ENCODE data around the gene PTMS. TPM values are rescaled to one million over a fixed set of nuclear protein-coding genes. Genes with fewer than 3 reads are reported as not detected.

Gene PTMS
- total and polyA plus RNA-seq, 2 donors from 2014 or later: 269 to 590 TPM

- Histone ChIP-seq H3K27me3 (ENCODE audit: control insufficient read depth, insufficient read depth, low read length) (no peaks in the 10 kb centered on the region), H3K4me3 (ENCODE audit: low read length in 3 of 3) (no peak overlapping the region), H3K27ac (ENCODE audit: low read depth in 2 of 2, low read length in 2 of 2) (no peak overlapping the region), H3K36me3 (ENCODE audit: control insufficient read depth in 2 of 3, insufficient read depth in 3 of 3, low read length in 3 of 3) (no peaks in the 10 kb centered on the region), H3K9me3 (ENCODE audit: control insufficient read depth in 2 of 3, insufficient read depth in 1 of 3, low read length in 3 of 3) (no peaks in the 10 kb centered on the region), H3K4me1 (ENCODE audit: control insufficient read depth in 2 of 3, insufficient read depth in 2 of 3, low read depth in 1 of 3, low read length in 3 of 3) (peaks cover 0 to 15% (median 10%) of the 10 kb centered on the region in 3 donors), H3K9ac (ENCODE audit: low read length in 3 of 3) (no peak overlapping the region)
- no peak for FAIRE-seq
- intact Hi-C loops (cut with DNase I): no loop called here
- TF ChIP-seq CTCF (IDR thresholded peaks at IDR 0.05; ENCODE audit: borderline replicate concordance, extremely low read depth, insufficient read depth): no peak
- no peak for DNase-seq
Observed at GRCh38 chr12:6780573-6780972, 14.4 kb downstream of the PTMS start.

- intact Hi-C loops (cut with DNase I): no loop called here
- Histone ChIP-seq H3K9ac (ENCODE audit: low read length in 3 of 3) (no peak overlapping the region), H3K27ac (ENCODE audit: low read depth in 2 of 2, low read length in 2 of 2) (no peak overlapping the region), H3K36me3 (ENCODE audit: control insufficient read depth in 2 of 3, insufficient read depth in 3 of 3, low read length in 3 of 3) (no peaks in the 10 kb centered on the region), H3K9me3 (ENCODE audit: control insufficient read depth in 2 of 3, insufficient read depth in 1 of 3, low read length in 3 of 3) (no peaks in the 10 kb centered on the region), H3K27me3 (ENCODE audit: control insufficient read depth, insufficient read depth, low read length) (no peaks in the 10 kb centered on the region), H3K4me1 (ENCODE audit: control insufficient read depth in 2 of 3, insufficient read depth in 2 of 3, low read depth in 1 of 3, low read length in 3 of 3) (peaks cover 0 to 15% (median 10%) of the 10 kb centered on the region in 3 donors), H3K4me3 (ENCODE audit: low read length in 3 of 3) (no peak overlapping the region)
- DNase-seq (no peak), FAIRE-seq (no peak)
- no peak for TF ChIP-seq CTCF (IDR thresholded peaks at IDR 0.05; ENCODE audit: borderline replicate concordance, extremely low read depth, insufficient read depth)
Observed at GRCh38 chr12:6782119-6782518, 16.0 kb downstream of the PTMS start.

GRCh38 chr12:6782850-6783566 is 16.8 kb downstream of the PTMS start:
- TF ChIP-seq CTCF (IDR thresholded peaks at IDR 0.05; ENCODE audit: borderline replicate concordance, extremely low read depth, insufficient read depth): no peak
- no peak for DNase-seq
- no peaks in the 10 kb centered on the region for H3K27me3 ChIP-seq (ENCODE audit: control insufficient read depth, insufficient read depth, low read length)
- H3K9me3 ChIP-seq (ENCODE audit: control insufficient read depth in 2 of 3, insufficient read depth in 1 of 3, low read length in 3 of 3): no peaks in the 10 kb centered on the region
- H3K4me1 ChIP-seq (ENCODE audit: control insufficient read depth in 2 of 3, insufficient read depth in 2 of 3, low read depth in 1 of 3, low read length in 3 of 3): peaks cover 0 to 12% (median 10%) of the 10 kb centered on the region in 3 donors
- no peak overlapping the region for H3K4me3 ChIP-seq (ENCODE audit: low read length in 3 of 3)
- no peaks in the 10 kb centered on the region for H3K36me3 ChIP-seq (ENCODE audit: control insufficient read depth in 2 of 3, insufficient read depth in 3 of 3, low read length in 3 of 3)
- intact Hi-C loops (cut with DNase I): no loop called here
- no peak overlapping the region for H3K27ac ChIP-seq (ENCODE audit: low read depth in 2 of 2, low read length in 2 of 2)
- FAIRE-seq: no peak
- no peak overlapping the region for H3K9ac ChIP-seq (ENCODE audit: low read length in 3 of 3)

All from kidney (tissue), 14 donors.